ENCODE data around the gene STK32B. TPM values are rescaled to one million over a fixed set of nuclear protein-coding genes. Genes with fewer than 3 reads are reported as not detected.

The STK32B gene
- total RNA-seq, 2 experiments from 2014 or later = not detected

DNA sequence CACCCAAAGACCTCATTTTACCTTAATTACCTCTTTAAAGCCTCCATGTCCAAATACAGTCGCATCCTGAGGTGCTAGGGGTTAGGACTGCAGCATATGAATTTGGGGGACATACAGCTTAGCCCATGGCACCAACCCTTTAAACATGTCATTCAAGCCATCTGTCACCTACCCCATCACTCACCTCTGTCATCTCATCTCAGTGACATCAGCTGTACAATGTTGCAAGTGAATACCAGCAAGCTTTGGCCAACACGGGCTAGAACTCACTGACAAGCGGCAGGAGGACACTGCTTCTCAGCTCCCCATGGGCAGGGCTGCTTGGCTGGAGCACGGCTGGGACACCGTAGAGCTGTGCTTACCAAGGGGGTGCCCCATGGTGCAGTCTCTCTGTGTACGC lies 107.5 kb downstream of the STK32B start:
- Histone ChIP-seq H3K4me2 (ENCODE audit: low read length) (no peak overlapping the region), H3K9me3 (ENCODE audit: low read length) (no peaks in the 10 kb centered on the region), H4K20me1 (ENCODE audit: insufficient read depth, low read length) (no peaks in the 10 kb centered on the region), H3K27ac (ENCODE audit: low read depth, low read length, poor library complexity, severe bottlenecking) (no peak overlapping the region), H3K4me3 (ENCODE audit: low read depth, low read length, poor library complexity, severe bottlenecking) (no peak overlapping the region), H3K36me3 (ENCODE audit: insufficient read depth, low read length) (no peaks in the 10 kb centered on the region), H3K9me2 (ENCODE audit: insufficient read depth, low read length) (no peaks in the 10 kb centered on the region), H3K79me2 (ENCODE audit: insufficient read depth, low read depth, low read length) (no peaks in the 10 kb centered on the region), H3K4me1 (ENCODE audit: insufficient read depth, low read length, poor library complexity, severe bottlenecking) (no peaks in the 10 kb centered on the region), H2AFZ (ENCODE audit: low read length) (no peak overlapping the region)
- DNase-seq (ENCODE audit: low spot score) = no peak
- intact Hi-C loops (cut with micrococcal nuclease; ENCODE audit: unreplicated experiment) = no loop called here
- TF ChIP-seq EZH2phosphoT487 (IDR thresholded peaks at IDR 0.05; ENCODE audit: borderline replicate concordance, low read depth, low read length) = no peak
- TF ChIP-seq, protein P1, sequence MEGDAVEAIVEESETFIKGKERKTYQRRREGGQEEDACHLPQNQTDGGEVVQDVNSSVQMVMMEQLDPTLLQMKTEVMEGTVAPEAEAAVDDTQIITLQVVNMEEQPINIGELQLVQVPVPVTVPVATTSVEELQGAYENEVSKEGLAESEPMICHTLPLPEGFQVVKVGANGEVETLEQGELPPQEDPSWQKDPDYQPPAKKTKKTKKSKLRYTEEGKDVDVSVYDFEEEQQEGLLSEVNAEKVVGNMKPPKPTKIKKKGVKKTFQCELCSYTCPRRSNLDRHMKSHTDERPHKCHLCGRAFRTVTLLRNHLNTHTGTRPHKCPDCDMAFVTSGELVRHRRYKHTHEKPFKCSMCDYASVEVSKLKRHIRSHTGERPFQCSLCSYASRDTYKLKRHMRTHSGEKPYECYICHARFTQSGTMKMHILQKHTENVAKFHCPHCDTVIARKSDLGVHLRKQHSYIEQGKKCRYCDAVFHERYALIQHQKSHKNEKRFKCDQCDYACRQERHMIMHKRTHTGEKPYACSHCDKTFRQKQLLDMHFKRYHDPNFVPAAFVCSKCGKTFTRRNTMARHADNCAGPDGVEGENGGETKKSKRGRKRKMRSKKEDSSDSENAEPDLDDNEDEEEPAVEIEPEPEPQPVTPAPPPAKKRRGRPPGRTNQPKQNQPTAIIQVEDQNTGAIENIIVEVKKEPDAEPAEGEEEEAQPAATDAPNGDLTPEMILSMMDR (conservative IDR thresholded peaks at IDR 0.05; ENCODE audit: low read length) = no peak
- ChIA-PET POLR2A (no interaction called here), CTCF (ENCODE audit: unreplicated experiment) (no interaction called here)
- no TSS peak for BruUV-seq (replicated peaks)

DNA sequence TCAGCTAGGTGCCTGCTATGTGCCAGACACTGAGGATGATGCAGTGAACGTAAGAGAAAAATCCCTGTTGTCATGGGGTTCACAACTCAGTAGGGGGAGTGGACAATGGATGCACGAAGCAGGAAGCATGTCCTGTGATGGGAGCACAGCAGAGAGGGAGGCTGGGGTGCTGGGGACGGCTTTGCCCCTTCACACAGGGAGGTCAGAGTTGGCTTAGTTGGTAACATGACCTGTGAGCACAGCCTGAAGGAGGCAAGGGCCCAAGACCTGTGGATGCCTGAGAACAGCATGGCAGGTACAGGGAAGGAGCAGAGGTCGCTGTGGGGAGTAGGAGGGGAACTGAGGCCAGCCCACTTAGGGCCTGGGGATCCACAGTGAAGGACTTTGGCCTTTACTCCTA lies 109.4 kb downstream of the STK32B start:
- BruUV-seq (replicated peaks) = no TSS peak
- no peak overlapping the region for H2AFZ ChIP-seq (ENCODE audit: low read length)
- intact Hi-C loops (cut with micrococcal nuclease; ENCODE audit: unreplicated experiment) = no loop called here
- no peak overlapping the region for H3K4me2 ChIP-seq (ENCODE audit: low read length)
- H3K9me3 ChIP-seq (ENCODE audit: low read length) = no peaks in the 10 kb centered on the region
- H3K9me2 ChIP-seq (ENCODE audit: insufficient read depth, low read length) = no peaks in the 10 kb centered on the region
- no peak overlapping the region for H3K27ac ChIP-seq (ENCODE audit: low read depth, low read length, poor library complexity, severe bottlenecking)
- no peak overlapping the region for H3K4me3 ChIP-seq (ENCODE audit: low read depth, low read length, poor library complexity, severe bottlenecking)
- ChIA-PET CTCF (ENCODE audit: unreplicated experiment) (no interaction called here), POLR2A (no interaction called here)
- TF ChIP-seq EZH2phosphoT487 (IDR thresholded peaks at IDR 0.05; ENCODE audit: borderline replicate concordance, low read depth, low read length) = no peak
- TF ChIP-seq, protein P1 (conservative IDR thresholded peaks at IDR 0.05; ENCODE audit: low read length) = no peak
- H3K4me1 ChIP-seq (ENCODE audit: insufficient read depth, low read length, poor library complexity, severe bottlenecking) = no peaks in the 10 kb centered on the region
- H3K79me2 ChIP-seq (ENCODE audit: insufficient read depth, low read depth, low read length) = no peaks in the 10 kb centered on the region
- DNase-seq (ENCODE audit: low spot score) = no peak
- no peaks in the 10 kb centered on the region for H3K36me3 ChIP-seq (ENCODE audit: insufficient read depth, low read length)
- H4K20me1 ChIP-seq (ENCODE audit: insufficient read depth, low read length) = no peaks in the 10 kb centered on the region

DNA sequence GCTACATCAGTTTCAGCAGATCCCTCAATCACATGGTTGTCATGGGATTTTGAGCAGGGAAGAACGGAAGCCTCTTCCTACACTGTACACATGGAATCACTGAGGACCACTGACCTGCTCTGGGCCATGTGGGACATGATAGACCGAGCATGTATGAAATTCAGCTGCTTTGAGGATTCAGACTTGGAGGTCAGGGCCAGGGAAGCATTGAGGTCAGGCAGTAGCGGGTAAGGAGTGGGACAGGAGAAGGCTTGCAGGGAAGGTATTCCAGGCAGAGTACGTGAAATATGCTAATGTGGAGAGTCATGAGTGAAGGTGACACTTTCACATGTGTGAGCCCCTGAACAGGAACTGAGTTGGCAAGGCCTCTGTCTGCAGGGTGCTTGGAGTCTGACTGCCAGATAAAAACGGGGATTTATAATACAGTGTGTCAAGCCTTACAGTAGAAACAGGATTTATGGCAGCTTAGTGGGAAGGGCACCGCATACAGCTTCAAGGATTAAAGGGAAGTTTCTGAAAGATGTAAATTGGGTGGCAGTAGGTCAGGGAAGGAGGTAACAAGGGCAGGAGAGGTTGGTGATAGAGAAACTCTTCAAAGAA lies 111.7 kb downstream of the STK32B start:
- Histone ChIP-seq H3K36me3 (ENCODE audit: insufficient read depth, low read length) (no peaks in the 10 kb centered on the region), H3K4me2 (ENCODE audit: low read length) (no peak overlapping the region), H3K9me3 (ENCODE audit: low read length) (no peaks in the 10 kb centered on the region), H3K4me1 (ENCODE audit: insufficient read depth, low read length, poor library complexity, severe bottlenecking) (no peaks in the 10 kb centered on the region), H3K27ac (ENCODE audit: low read depth, low read length, poor library complexity, severe bottlenecking) (no peak overlapping the region), H2AFZ (ENCODE audit: low read length) (no peak overlapping the region), H4K20me1 (ENCODE audit: insufficient read depth, low read length) (no peaks in the 10 kb centered on the region), H3K9me2 (ENCODE audit: insufficient read depth, low read length) (no peaks in the 10 kb centered on the region), H3K4me3 (ENCODE audit: low read depth, low read length, poor library complexity, severe bottlenecking) (no peak overlapping the region), H3K79me2 (ENCODE audit: insufficient read depth, low read depth, low read length) (no peaks in the 10 kb centered on the region)
- intact Hi-C loops (cut with micrococcal nuclease; ENCODE audit: unreplicated experiment) = no loop called here
- CTCF ChIA-PET (ENCODE audit: unreplicated experiment) = no interaction called here
- DNase-seq (ENCODE audit: low spot score) = no peak
- BruUV-seq (replicated peaks) = no TSS peak
- TF ChIP-seq, protein P1 (conservative IDR thresholded peaks at IDR 0.05; ENCODE audit: low read length) = no peak
- TF ChIP-seq EZH2phosphoT487 (IDR thresholded peaks at IDR 0.05; ENCODE audit: borderline replicate concordance, low read depth, low read length) = no peak
- POLR2A ChIA-PET = interaction anchor here (0.7 kb wide), 1 partner anchor 94 kb away, joined by 3 read pairs; no protein-coding TSS in a partner anchor
